ENCODE results near the gene ENG. TPM values are rescaled to one million over a fixed set of nuclear protein-coding genes. Genes with fewer than 3 reads are reported as not detected.
A peak's percentile ranks its signal among the peaks of the same experiment; 100 is the strongest.

The ENG gene
- total and polyA plus RNA-seq, 8 donors, result 4.0 to 58.5 (median 25.2) TPM

GRCh38 chr9:127874301-127875221 lies 20.1 kb upstream of the ENG start:
- intact Hi-C loops (cut with DNase I; ENCODE audit: low total_unique reads), result no loop called here
- H3K4me3 ChIP-seq, result peak overlapping the region in 2 of 4 donors; percentile 15 to 72
- TF ChIP-seq POLR2A (IDR thresholded peaks at IDR 0.05) (no peak), POLR2AphosphoS5 (IDR thresholded peaks at IDR 0.05) (no peak), EP300 (IDR thresholded peaks at IDR 0.05) (no peak), CTCF (IDR thresholded peaks at IDR 0.05) (no peak)

GRCh38 chr9:127873886-127874285 lies 19.4 kb upstream of the ENG start:
- intact Hi-C loops (cut with DNase I; ENCODE audit: low total_unique reads), result no loop called here
- 21 to 48% (median 33%) methylated on average over 4 to 10 of the region's 10 CpGs for WGBS, 5 donors

More at GRCh38 chr9:127874301-127875221, 20.1 kb upstream of the ENG start:
- H3K27ac ChIP-seq, result peak overlapping the region in 4 of 5 donors; percentile 38 to 87 (median 66)
- no peak for DNase-seq
- H3K27me3 ChIP-seq, result no peaks in the 10 kb centered on the region
- H3K9me3 ChIP-seq, result no peaks in the 10 kb centered on the region
- peaks cover 50 to 57% (median 54%) of the 10 kb centered on the region in 4 donors for H3K4me1 ChIP-seq
- WGBS, 5 donors, result 67 to 80% (median 75%) methylated on average over 14 to 19 of the region's 19 CpGs
- H3K36me3 ChIP-seq, result peaks cover 5 to 36% (median 26%) of the 10 kb centered on the region in 4 donors

GRCh38 chr9:127873223-127873691 lies 18.8 kb upstream of the ENG start:
- TF ChIP-seq POLR2A (IDR thresholded peaks at IDR 0.05), result no peak
- TF ChIP-seq POLR2AphosphoS5 (IDR thresholded peaks at IDR 0.05), result no peak
- TF ChIP-seq EP300 (IDR thresholded peaks at IDR 0.05), result no peak
- no peak for TF ChIP-seq CTCF (IDR thresholded peaks at IDR 0.05)
- intact Hi-C loops (cut with DNase I; ENCODE audit: low total_unique reads), result no loop called here

More at GRCh38 chr9:127873886-127874285, 19.4 kb upstream of the ENG start:
- no peaks in the 10 kb centered on the region for H3K27me3 ChIP-seq
- H3K4me3 ChIP-seq, result peak overlapping the region in 2 of 4 donors; percentile 15 to 26
- H3K9me3 ChIP-seq, result no peaks in the 10 kb centered on the region
- peak; percentile 79 to 90 for DNase-seq
- peaks cover 5 to 43% (median 30%) of the 10 kb centered on the region in 4 donors for H3K36me3 ChIP-seq
- H3K27ac ChIP-seq, result peak overlapping the region in 4 of 5 donors; percentile 38 to 85 (median 52)
- TF ChIP-seq CTCF (IDR thresholded peaks at IDR 0.05), result no peak
- TF ChIP-seq EP300 (IDR thresholded peaks at IDR 0.05), result no peak
- no peak for TF ChIP-seq POLR2A (IDR thresholded peaks at IDR 0.05)
- no peak for TF ChIP-seq POLR2AphosphoS5 (IDR thresholded peaks at IDR 0.05)
- peaks cover 50 to 57% (median 54%) of the 10 kb centered on the region in 4 donors for H3K4me1 ChIP-seq

GRCh38 chr9:127872369-127873222 lies 18.1 kb upstream of the ENG start:
- no peak overlapping the region for H3K4me3 ChIP-seq
- intact Hi-C loops (cut with DNase I; ENCODE audit: low total_unique reads), result no loop called here
- 89 to 97% (median 95%) methylated on average over 16 to 20 of the region's 20 CpGs for WGBS, 5 donors
- peaks cover 5 to 56% (median 43%) of the 10 kb centered on the region in 4 donors for H3K36me3 ChIP-seq
- no peaks in the 10 kb centered on the region for H3K9me3 ChIP-seq
- TF ChIP-seq POLR2AphosphoS5 (IDR thresholded peaks at IDR 0.05) (no peak), POLR2A (IDR thresholded peaks at IDR 0.05) (no peak)
- H3K27ac ChIP-seq, result no peak overlapping the region
- no peak for DNase-seq
- H3K4me1 ChIP-seq, result peaks cover 41 to 46% (median 45%) of the 10 kb centered on the region in 4 donors
- H3K27me3 ChIP-seq, result no peaks in the 10 kb centered on the region

More at GRCh38 chr9:127873223-127873691, 18.8 kb upstream of the ENG start:
- H3K36me3 ChIP-seq, result peaks cover 5 to 49% (median 36%) of the 10 kb centered on the region in 4 donors
- WGBS, 5 donors, result 69 to 86% (median 82%) methylated on average over 5 to 19 of the region's 19 CpGs
- H3K4me3 ChIP-seq, result no peak overlapping the region
- peak overlapping the region in 2 of 5 donors; percentile 58 to 85 for H3K27ac ChIP-seq
- H3K4me1 ChIP-seq, result peaks cover 48 to 53% (median 51%) of the 10 kb centered on the region in 4 donors
- H3K27me3 ChIP-seq, result no peaks in the 10 kb centered on the region
- H3K9me3 ChIP-seq, result no peaks in the 10 kb centered on the region
- peak in 1 of 2 donors; percentile 56 for DNase-seq

Data from stomach (tissue), 9 donors.